IMR-90 (cell line): ENCODE results near the gene CCDC146. TPM values are rescaled to one million over a fixed set of nuclear protein-coding genes. Genes with fewer than 3 reads are reported as not detected.
"Not testable (repeated sequence)": the region's sequence is repeated elsewhere in the genome, so short reads cannot be mapped to it uniquely, and the experiment has no call there.

Source experiments
- ATAC-seq: fragments of 200-7000 bp; cut with Tn5 transposase; 2 replicates; pipeline ENCODE4 v1.9.1; 2020; ENCODE audit warnings: low read depth, mild to moderate bottlenecking, moderate library complexity
- BruUV-seq: library from RNA; stranded (reverse); fragments of 400-500 nt; replicated peaks from 2 replicates; lab custom pipeline; 2021; lab: Mats Ljungman, UMichigan
- CTCF ChIA-PET: fragments of 300-600 bp; formaldehyde crosslinking; extraction: SDS; loops from one replicate; lab custom pipeline; 2021; ENCODE audit warnings: antibody characterized with exemption; lab: Yijun Ruan, JAX
- POLR2A ChIA-PET: fragments of 300-600 bp; sonication (Branson Sonifier 250); formaldehyde crosslinking; loops from one replicate; lab custom pipeline; 2022; ENCODE audit warnings: antibody characterized with exemption; ENCODE audit not compliant: unreplicated experiment; lab: Charles Lee
- DNase-seq: peaks from one replicate; pipeline ENCODE4 v3.0.0; 2013
- H2AFZ ChIP-seq: replicated peaks from 2 replicates; pipeline ENCODE3; 2013; ENCODE audit warnings: low read length, mild to moderate bottlenecking; ENCODE audit not compliant: poor library complexity
- H2AK5ac ChIP-seq: 2 replicates; pipeline ENCODE4 v1.6.1; 2013; ENCODE audit warnings: low read depth, low read length, inconsistent platforms
- H2AK9ac ChIP-seq: replicated peaks from 2 replicates; pipeline ENCODE3; 2013; ENCODE audit warnings: mild to moderate bottlenecking, low read depth, low read length, moderate library complexity; ENCODE audit not compliant: poor library complexity
- H2BK120ac ChIP-seq: 2 replicates; pipeline ENCODE4 v1.6.1; 2013; ENCODE audit warnings: low read depth, low read length, inconsistent platforms
- H2BK15ac ChIP-seq: 3 replicates; pipeline ENCODE4 v1.6.1; 2013; ENCODE audit warnings: low read depth, low read length, inconsistent platforms
- H2BK20ac ChIP-seq: 2 replicates; pipeline ENCODE4 v1.6.1; 2013; ENCODE audit warnings: low read depth, mild to moderate bottlenecking, inconsistent platforms, low read length, moderate library complexity
- H2BK5ac ChIP-seq: 2 replicates; pipeline ENCODE4 v1.6.1; 2013; ENCODE audit warnings: mild to moderate bottlenecking, low read depth, low read length, inconsistent platforms; ENCODE audit not compliant: poor library complexity, severe bottlenecking
- H3K14ac ChIP-seq: replicated peaks from 2 replicates; pipeline ENCODE4 v1.6.1; 2013; ENCODE audit warnings: low read depth, low read length, inconsistent platforms
- H3K18ac ChIP-seq: 2 replicates; pipeline ENCODE4 v1.6.1; 2013; ENCODE audit warnings: low read depth, low read length, control low read depth
- H3K23ac ChIP-seq: 2 replicates; pipeline ENCODE4 v1.6.1; 2013; ENCODE audit warnings: low read depth, low read length, inconsistent platforms
- H3K27ac ChIP-seq: 2 replicates; pipeline ENCODE4 v1.5.1; 2013; ENCODE audit warnings: mild to moderate bottlenecking, control low read depth, low read length; ENCODE audit not compliant: insufficient read depth
- H3K27me3 ChIP-seq: 2 replicates; pipeline ENCODE4 v1.6.1; 2013; ENCODE audit warnings: low read length; ENCODE audit not compliant: control insufficient read depth, insufficient read depth
- H3K36me3 ChIP-seq: 2 replicates; pipeline ENCODE4 v1.6.1; 2013; ENCODE audit warnings: low read length, mixed read lengths; ENCODE audit not compliant: control insufficient read depth, insufficient read depth
- H3K4ac ChIP-seq: 2 replicates; pipeline ENCODE4 v1.6.1; 2013; ENCODE audit warnings: low read depth, low read length, inconsistent platforms
- H3K4me1 ChIP-seq: 2 replicates; pipeline ENCODE4 v1.6.1; 2013; ENCODE audit warnings: low read length, mixed read lengths; ENCODE audit not compliant: control insufficient read depth, insufficient read depth
- H3K4me2 ChIP-seq: 2 replicates; pipeline ENCODE4 v1.6.1; 2013; ENCODE audit warnings: low read depth, mild to moderate bottlenecking, control low read depth, low read length, moderate library complexity
- H3K4me3 ChIP-seq: 2 replicates; pipeline ENCODE4 v1.5.1; 2013; ENCODE audit warnings: low read depth, mild to moderate bottlenecking, control low read depth, low read length, moderate library complexity; ENCODE audit not compliant: insufficient read depth
- H3K56ac ChIP-seq: 2 replicates; pipeline ENCODE4 v1.6.1; 2013; ENCODE audit warnings: low read length, inconsistent platforms; ENCODE audit not compliant: insufficient read depth; ENCODE audit errors: extremely low read depth
- H3K79me1 ChIP-seq, 2 experiments: 2 replicates each; pipeline ENCODE4 v1.6.1; 2013; ENCODE audit warnings: low read length in 2 of 2, inconsistent platforms in 1 of 2, low read depth in 1 of 2
- H3K9ac ChIP-seq: 2 replicates; pipeline ENCODE4 v1.6.1; 2013; ENCODE audit warnings: low read depth, low read length, control low read depth
- H3K9me1 ChIP-seq: 2 replicates; pipeline ENCODE4 v1.6.1; 2013; ENCODE audit warnings: low read length, inconsistent platforms; ENCODE audit not compliant: insufficient read depth
- H3K9me3 ChIP-seq: 2 replicates; pipeline ENCODE4 v1.6.1; 2013; ENCODE audit warnings: low read length; ENCODE audit not compliant: control insufficient read depth, insufficient read depth
- H4K20me1 ChIP-seq: 2 replicates; pipeline ENCODE4 v1.6.1; 2013; ENCODE audit warnings: low read length, inconsistent platforms; ENCODE audit not compliant: insufficient read depth
- H4K5ac ChIP-seq: 2 replicates; pipeline ENCODE4 v1.6.1; 2013; ENCODE audit warnings: mild to moderate bottlenecking, low read depth, low read length, control low read depth
- H4K8ac ChIP-seq, 2 experiments: 2 replicates each; pipeline ENCODE4 v1.6.1; 2013; ENCODE audit warnings: low read depth in 2 of 2, low read length in 2 of 2, control low read depth in 1 of 2, inconsistent platforms in 1 of 2
- H4K91ac ChIP-seq: 2 replicates; pipeline ENCODE4 v1.6.1; 2013; ENCODE audit warnings: low read depth, low read length, inconsistent platforms; ENCODE audit not compliant: insufficient read depth
- CHD1 ChIP-seq: IDR thresholded peaks from 2 replicates; pipeline ENCODE4 v1.6.1; 2012; ENCODE audit warnings: low read depth, low read length, improper control_type of control experiment
- FOS ChIP-seq: fragments of 150-350 bp; IDR thresholded peaks from 2 replicates; pipeline ENCODE4 v1.6.1; 2016; ENCODE audit warnings: low read depth, low read length
- MAZ ChIP-seq: IDR thresholded peaks from 2 replicates; pipeline ENCODE4 v1.6.1; 2012; ENCODE audit warnings: low read depth, mild to moderate bottlenecking, low read length, improper control_type of control experiment, moderate library complexity, borderline replicate concordance
- RAD21 ChIP-seq: IDR thresholded peaks from 2 replicates; pipeline ENCODE4 v1.6.1; 2012; ENCODE audit warnings: low read length, improper control_type of control experiment
- SMC3 ChIP-seq: fragments of 150-350 bp; IDR thresholded peaks from 2 replicates; pipeline ENCODE4 v1.6.1; 2016; ENCODE audit warnings: low read depth, mild to moderate bottlenecking, antibody characterized with exemption, low read length, moderate library complexity
- WGBS, 2 experiments: methylation state at CpG; one replicate each; pipeline versions ENCODE4 v1.1.5 to v1.1.7; 2013; ENCODE audit warnings: missing lambda C conversion rate in 2 of 2; ENCODE audit not compliant: insufficient read length in 1 of 2; ENCODE audit errors: extremely low coverage in 2 of 2; 5-methylcytosine and 5-hydroxymethylcytosine counted together
- dilution Hi-C: fragments of 300-500 bp; cut with HindIII; formaldehyde crosslinking; loops from one replicate; pipeline ENCODE4 v1.14.3; 2018; ENCODE audit warnings: low sequenced_read_pairs; ENCODE audit not compliant: unreplicated experiment
- in situ Hi-C: fragments of 300-500 bp; cut with MboI; formaldehyde crosslinking; loops from 3 replicates; pipeline ENCODE4 v1.14.3; 2019; ENCODE audit warnings: low sequenced_read_pairs, inconsistent platforms, mixed read lengths
- intact Hi-C: fragments of 100-400 bp; cut with micrococcal nuclease; formaldehyde crosslinking; loops from 2 replicates; pipeline ENCODE4 v1.10.0; 2022
- polyA plus RNA-seq, 3 experiments: library from polyadenylated mRNA; depleted of rRNA; stranded (reverse); fragments of >200 nt; gene quantifications; 2 replicates each; pipeline ENCODE4 v1.2.3, GENCODE V29; 2012; ENCODE audit warnings: low replicate concordance in 1 of 3
- total RNA-seq: library from RNA; depleted of rRNA; stranded (reverse); fragments of >200 nt; gene quantifications from 2 replicates; pipeline ENCODE4 v1.2.3, GENCODE V29; 2012

The CCDC146 gene
- total and polyA plus RNA-seq, 2 of the 4 experiments (the other 2 are of a cell fraction) = 0.54 to 1.7 TPM

- Histone ChIP-seq H3K18ac (peak overlapping the region; percentile 88), H2BK20ac (peak overlapping the region; percentile 93), H4K20me1 (no peaks in the 10 kb centered on the region), H3K56ac (no peak overlapping the region), H2BK15ac (peak overlapping the region; percentile 95; the same call in 2 of the 3 replicates), H3K23ac (peak overlapping the region; percentile 82; the same call in 1 of the 2 replicates), H3K9me1 (peaks cover 5% of the 10 kb centered on the region; the same call in 1 of the 2 replicates), H2BK5ac (peak overlapping the region; percentile 49), H3K4me2 (no peak overlapping the region), H4K91ac (peak overlapping the region; percentile 94), H3K27me3 (no peaks in the 10 kb centered on the region), H4K5ac (peak overlapping the region; percentile 94), H3K79me1 (0 out of 4 replicates have a peak, but pooled peaks cover 0 to 3% of the 10 kb centered on the region in 2 experiments), H4K8ac (peak overlapping the region; percentile 15 to 86; a peak in 2 of 4 replicates), H2AK9ac (no peak overlapping the region), H3K4me1 (peaks cover 10% of the 10 kb centered on the region), H3K9ac (no peak overlapping the region), H2AK5ac (peak overlapping the region; percentile 94), H3K4me3 (no peak overlapping the region), H3K9me3 (no peaks in the 10 kb centered on the region), H3K36me3 (no peaks in the 10 kb centered on the region), H2AFZ (no peak overlapping the region), H3K14ac (peak overlapping the region; percentile 94; the same call in 1 of the 2 replicates), H2BK120ac (peak overlapping the region; percentile 90), H3K4ac (peak overlapping the region; percentile 91), H3K27ac (peak overlapping the region; percentile 85; the same call in 1 of the 2 replicates)
- CTCF ChIA-PET = no interaction called here
- no CpG with 5 or more reads among the region's 1 CpG for WGBS, 2 experiments
- no TSS peak for BruUV-seq
- in situ Hi-C loops = no loop called here
- dilution Hi-C loops = no loop called here
- no peak for TF ChIP-seq MAZ
- TF ChIP-seq SMC3 = no peak
- no peak for TF ChIP-seq FOS
- TF ChIP-seq RAD21 = no peak
- no peak for TF ChIP-seq CHD1
- POLR2A ChIA-PET = no interaction called here
- ATAC-seq = no peak
- intact Hi-C loops = no loop called here
- DNase-seq = no peak
Observed at GRCh38 chr7:77157446-77157845, 35.0 kb downstream of the CCDC146 start.

GRCh38 chr7:77171073-77171472 lies 48.7 kb downstream of the CCDC146 start:
- H3K4ac ChIP-seq, H2AK5ac ChIP-seq, H2BK20ac ChIP-seq, H2AK9ac ChIP-seq, H3K27me3 ChIP-seq, H3K18ac ChIP-seq, H3K4me2 ChIP-seq, H4K8ac ChIP-seq, H3K9me3 ChIP-seq, H3K27ac ChIP-seq, H2BK5ac ChIP-seq, H3K79me1 ChIP-seq, POLR2A ChIA-PET, H2BK15ac ChIP-seq, intact Hi-C loops, H3K56ac ChIP-seq, H3K9ac ChIP-seq, H3K23ac ChIP-seq, H3K9me1 ChIP-seq, dilution Hi-C loops, H2AFZ ChIP-seq, H4K5ac ChIP-seq, H3K4me3 ChIP-seq, H3K36me3 ChIP-seq, H4K91ac ChIP-seq, H4K20me1 ChIP-seq, BruUV-seq, H3K4me1 ChIP-seq, in situ Hi-C loops: not testable (repeated sequence)
- DNase-seq (peak; percentile 43), ATAC-seq (peak; percentile 42)
- 100% methylated on average over 1 of the region's 4 CpGs; no CpG with 5 or more reads in 1 of the 2 experiments for WGBS, 2 experiments
- H3K14ac ChIP-seq = 0 out of 2 replicates have a peak overlapping the region, but pooled peaks have one; percentile 2
- CTCF ChIA-PET = interaction anchor here (0.5 kb wide), 1 partner anchor 59 kb away, joined by 3 read pairs; no protein-coding TSS in a partner anchor
- 0 out of 2 replicates have a peak overlapping the region, but pooled peaks have one; percentile 8 for H2BK120ac ChIP-seq
